ENCODE results near the gene CHCHD6.

CHCHD6 gene

GRCh38 chr3:126685021-126685420 is 19.0 kb upstream of the CHCHD6 start:
- Histone ChIP-seq H3K27ac (ENCODE audit: low read depth, low read length, severe bottlenecking) (no peak overlapping the region), H3K36me3 (ENCODE audit: control insufficient read depth, insufficient read depth, low read length) (no peaks in the 10 kb centered on the region), H3K9me3 (ENCODE audit: control insufficient read depth, low read length) (no peaks in the 10 kb centered on the region), H3K4me1 (ENCODE audit: control insufficient read depth, insufficient read depth, low read length, poor library complexity, severe bottlenecking) (no peaks in the 10 kb centered on the region), H3K4me3 (ENCODE audit: extremely low read depth, insufficient read depth, low read length, poor library complexity, severe bottlenecking) (no peak overlapping the region)
- 90 to 95% methylated on average over 2 to 3 of the region's 3 CpGs for WGBS, 2 experiments (ENCODE audit: insufficient coverage in 2 of 2)

- Histone ChIP-seq H3K4me3 (ENCODE audit: extremely low read depth, insufficient read depth, low read length, poor library complexity, severe bottlenecking) (no peak overlapping the region), H3K4me1 (ENCODE audit: control insufficient read depth, insufficient read depth, low read length, poor library complexity, severe bottlenecking) (no peaks in the 10 kb centered on the region), H3K36me3 (ENCODE audit: control insufficient read depth, insufficient read depth, low read length) (no peaks in the 10 kb centered on the region), H3K9me3 (ENCODE audit: control insufficient read depth, low read length) (no peaks in the 10 kb centered on the region), H3K27ac (ENCODE audit: low read depth, low read length, severe bottlenecking) (no peak overlapping the region)
- whole genome bisulfite sequencing, 2 experiments (ENCODE audit: insufficient coverage in 2 of 2) = 91 to 100% methylated on average over 2 of the region's 2 CpGs
These were observed 18.5 kb upstream of the CHCHD6 start for GRCh38 chr3:126685493-126685892.

DNA sequence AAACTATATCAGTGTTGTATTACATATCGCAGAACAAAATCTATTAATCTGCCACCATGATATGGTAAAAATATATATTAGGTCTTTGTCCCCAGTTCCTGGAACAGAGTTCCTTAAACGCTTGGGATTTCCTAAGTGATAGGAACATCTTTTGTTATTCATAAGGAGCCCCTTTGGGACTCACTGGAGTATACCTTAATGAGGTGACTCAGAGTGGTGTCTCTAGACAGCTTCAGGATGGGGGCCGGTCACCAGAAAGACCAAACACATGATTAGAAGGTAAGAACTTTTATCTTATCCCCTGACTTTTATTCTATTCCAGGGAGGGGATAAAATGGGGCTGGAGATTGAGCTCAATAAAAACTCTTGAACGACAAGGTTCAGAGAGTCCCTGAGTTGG is 12.3 kb upstream of the CHCHD6 start:
- Histone ChIP-seq H3K4me1 (ENCODE audit: control insufficient read depth, insufficient read depth, low read length, poor library complexity, severe bottlenecking) (no peaks in the 10 kb centered on the region), H3K36me3 (ENCODE audit: control insufficient read depth, insufficient read depth, low read length) (no peaks in the 10 kb centered on the region), H3K27ac (ENCODE audit: low read depth, low read length, severe bottlenecking) (no peak overlapping the region), H3K9me3 (ENCODE audit: control insufficient read depth, low read length) (no peaks in the 10 kb centered on the region), H3K4me3 (ENCODE audit: extremely low read depth, insufficient read depth, low read length, poor library complexity, severe bottlenecking) (no peak overlapping the region)
- WGBS, 2 experiments (ENCODE audit: insufficient coverage in 2 of 2) = 33 to 100% methylated on average over 1 of the region's 4 CpGs

DNA sequence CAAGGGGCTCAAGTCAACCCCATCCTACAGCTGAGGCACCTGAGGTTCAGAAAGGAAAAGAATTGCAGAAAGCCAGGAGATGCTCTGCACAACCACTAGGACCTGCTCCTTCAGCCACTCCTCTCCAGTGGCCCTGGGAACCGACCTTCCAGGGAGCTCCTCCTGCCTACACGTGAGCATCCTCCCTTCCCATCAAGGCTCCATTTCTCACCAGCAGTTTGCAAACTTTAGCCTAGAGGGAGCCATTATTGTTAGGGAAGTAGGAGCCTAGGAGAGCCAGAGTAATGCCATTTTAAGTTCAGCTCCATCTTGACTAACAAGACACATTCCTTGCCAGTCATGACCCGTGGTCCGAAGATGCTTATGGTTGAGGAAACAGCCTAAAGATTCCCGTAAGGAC is 11.2 kb upstream of the CHCHD6 start:
- H3K27ac ChIP-seq (ENCODE audit: low read depth, low read length, severe bottlenecking) = no peak overlapping the region
- 89% methylated on average over 3 of the region's 5 CpGs; no CpG with 5 or more reads in 1 of the 2 experiments for WGBS, 2 experiments (ENCODE audit: insufficient coverage in 2 of 2)
- H3K36me3 ChIP-seq (ENCODE audit: control insufficient read depth, insufficient read depth, low read length) = no peaks in the 10 kb centered on the region
- no peaks in the 10 kb centered on the region for H3K4me1 ChIP-seq (ENCODE audit: control insufficient read depth, insufficient read depth, low read length, poor library complexity, severe bottlenecking)
- H3K4me3 ChIP-seq (ENCODE audit: extremely low read depth, insufficient read depth, low read length, poor library complexity, severe bottlenecking) = no peak overlapping the region
- H3K9me3 ChIP-seq (ENCODE audit: control insufficient read depth, low read length) = no peaks in the 10 kb centered on the region

DNA sequence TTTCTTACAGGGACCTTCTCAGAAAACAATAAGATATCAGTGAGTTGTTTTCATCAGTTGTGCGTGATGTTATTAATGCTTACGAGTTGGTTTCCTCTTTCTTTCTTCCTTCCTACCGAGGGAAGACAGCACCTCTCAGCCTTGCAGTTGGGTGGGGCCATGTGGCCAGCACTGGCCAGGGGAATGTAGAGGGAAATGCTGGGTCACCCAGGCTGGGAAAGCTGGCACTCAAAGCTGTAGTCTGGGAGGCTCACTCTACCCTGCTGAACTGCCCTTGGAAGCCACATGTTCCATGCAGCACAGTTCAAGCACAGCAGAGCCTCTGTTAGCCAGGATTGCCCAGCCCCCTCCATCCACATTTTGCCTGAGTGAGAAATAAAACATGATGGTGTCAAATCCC is 10.1 kb upstream of the CHCHD6 start:
- Histone ChIP-seq H3K9me3 (ENCODE audit: control insufficient read depth, low read length) (no peaks in the 10 kb centered on the region), H3K4me3 (ENCODE audit: extremely low read depth, insufficient read depth, low read length, poor library complexity, severe bottlenecking) (no peak overlapping the region), H3K4me1 (ENCODE audit: control insufficient read depth, insufficient read depth, low read length, poor library complexity, severe bottlenecking) (no peaks in the 10 kb centered on the region), H3K36me3 (ENCODE audit: control insufficient read depth, insufficient read depth, low read length) (no peaks in the 10 kb centered on the region), H3K27ac (ENCODE audit: low read depth, low read length, severe bottlenecking) (no peak overlapping the region)
- WGBS, 2 experiments (ENCODE audit: insufficient coverage in 2 of 2) = 100% methylated on average over 2 of the region's 3 CpGs; no CpG with 5 or more reads in 1 of the 2 experiments

DNA sequence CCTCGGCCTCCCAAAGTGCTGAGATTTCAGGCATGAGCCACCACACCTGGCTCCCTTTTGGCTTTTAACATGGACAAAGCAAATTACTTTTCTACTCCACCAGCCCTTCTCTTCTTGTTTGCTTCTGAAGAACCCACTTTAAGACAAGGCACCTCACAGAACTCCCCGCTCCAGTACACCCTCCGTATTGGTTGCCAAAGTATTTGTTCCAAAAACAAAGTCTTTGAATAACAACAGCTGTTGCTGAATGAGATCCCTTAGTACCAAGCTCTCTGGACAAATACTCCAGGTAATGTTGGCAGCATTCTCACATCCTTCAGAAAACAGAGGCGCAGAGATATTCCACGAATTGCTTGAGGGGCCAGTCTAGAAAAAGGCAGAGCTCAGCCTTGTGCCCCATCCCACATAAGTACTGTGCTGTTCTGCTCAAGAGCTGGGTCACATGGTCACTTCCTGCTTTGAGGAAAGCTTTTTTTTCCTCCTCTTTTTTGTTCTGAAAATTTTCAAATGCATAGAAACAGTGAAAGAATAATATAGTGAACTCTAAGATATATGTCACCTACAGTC is 7.3 kb upstream of the CHCHD6 start:
- Histone ChIP-seq H3K27ac (ENCODE audit: low read depth, low read length, severe bottlenecking) (no peak overlapping the region), H3K36me3 (ENCODE audit: control insufficient read depth, insufficient read depth, low read length) (no peaks in the 10 kb centered on the region), H3K9me3 (ENCODE audit: control insufficient read depth, low read length) (no peaks in the 10 kb centered on the region), H3K4me3 (ENCODE audit: extremely low read depth, insufficient read depth, low read length, poor library complexity, severe bottlenecking) (no peak overlapping the region), H3K4me1 (ENCODE audit: control insufficient read depth, insufficient read depth, low read length, poor library complexity, severe bottlenecking) (no peaks in the 10 kb centered on the region)
- 84 to 95% methylated on average over 5 of the region's 5 CpGs for WGBS, 2 experiments (ENCODE audit: insufficient coverage in 2 of 2)

DNA sequence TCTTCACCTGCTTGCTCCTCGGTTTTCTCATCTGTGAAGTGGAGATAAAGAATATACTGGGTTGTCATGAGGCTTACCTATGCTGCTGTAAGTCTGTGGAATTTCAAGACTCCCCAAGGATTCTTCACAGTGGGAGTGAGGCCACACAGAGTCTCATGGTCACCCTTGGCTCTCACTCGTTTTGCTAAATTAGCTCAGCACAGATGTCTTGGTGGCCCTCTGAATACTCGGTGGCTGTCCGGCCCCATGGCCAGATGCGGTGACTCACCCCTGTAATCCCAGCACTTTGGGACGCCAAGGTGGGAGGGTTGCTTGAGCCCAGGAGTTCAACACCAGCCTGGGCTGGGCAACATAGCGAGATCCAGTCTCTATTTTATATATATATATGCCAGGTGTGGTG is 5.0 kb upstream of the CHCHD6 start:
- Histone ChIP-seq H3K4me1 (ENCODE audit: control insufficient read depth, insufficient read depth, low read length, poor library complexity, severe bottlenecking) (no peaks in the 10 kb centered on the region), H3K36me3 (ENCODE audit: control insufficient read depth, insufficient read depth, low read length) (no peaks in the 10 kb centered on the region), H3K27ac (ENCODE audit: low read depth, low read length, severe bottlenecking) (no peak overlapping the region), H3K9me3 (ENCODE audit: control insufficient read depth, low read length) (no peaks in the 10 kb centered on the region), H3K4me3 (ENCODE audit: extremely low read depth, insufficient read depth, low read length, poor library complexity, severe bottlenecking) (no peak overlapping the region)
- 82 to 87% methylated on average over 3 to 4 of the region's 7 CpGs for WGBS, 2 experiments (ENCODE audit: insufficient coverage in 2 of 2)

DNA sequence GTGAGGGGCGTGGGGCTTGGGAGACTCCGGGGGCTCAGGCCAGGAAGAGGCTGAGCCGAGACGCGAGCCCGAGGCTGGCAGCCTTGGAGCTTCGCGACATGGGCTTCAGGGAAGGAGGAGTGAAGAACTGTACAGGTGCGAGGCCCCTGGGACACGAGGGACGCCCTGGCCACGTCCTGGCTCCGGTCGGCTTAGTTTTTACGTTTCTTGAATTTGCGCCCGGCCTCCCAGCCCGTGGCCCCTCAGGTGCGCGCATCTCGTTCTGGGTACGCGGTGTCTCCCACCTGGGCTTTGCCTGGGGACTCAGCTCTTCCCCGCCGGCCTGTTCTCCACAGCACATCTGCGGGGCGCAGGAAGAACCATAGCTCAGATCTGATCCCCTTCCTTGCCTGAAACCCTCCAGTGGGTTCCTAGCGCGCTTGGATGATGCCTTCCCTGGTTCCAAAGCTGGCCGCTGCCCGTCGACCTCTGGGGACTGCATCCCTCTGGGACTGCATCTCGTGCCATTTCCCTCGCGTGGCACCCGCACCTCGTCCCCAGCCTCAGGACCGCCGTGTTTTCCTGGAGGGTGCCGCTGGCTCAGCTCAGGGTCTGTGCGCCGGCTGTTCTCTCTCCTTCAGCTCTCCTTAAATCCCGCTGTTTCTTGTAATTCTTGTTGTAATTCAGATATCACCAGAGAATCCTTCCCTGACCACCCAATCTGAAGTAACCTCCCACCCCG is 614 bp downstream of the CHCHD6 start:
- peak overlapping the region; percentile 90 for H3K4me3 ChIP-seq (ENCODE audit: extremely low read depth, insufficient read depth, low read length, poor library complexity, severe bottlenecking)
- H3K27ac ChIP-seq (ENCODE audit: low read depth, low read length, severe bottlenecking) = no peak overlapping the region
- peaks cover 4% of the 10 kb centered on the region for H3K36me3 ChIP-seq (ENCODE audit: control insufficient read depth, insufficient read depth, low read length)
- H3K9me3 ChIP-seq (ENCODE audit: control insufficient read depth, low read length) = no peaks in the 10 kb centered on the region
- H3K4me1 ChIP-seq (ENCODE audit: control insufficient read depth, insufficient read depth, low read length, poor library complexity, severe bottlenecking) = peaks cover 3% of the 10 kb centered on the region
- 9 to 12% methylated on average over 33 to 39 of the region's 44 CpGs for WGBS, 2 experiments (ENCODE audit: insufficient coverage in 2 of 2)

GRCh38 chr3:126706631-126707030 is 2.6 kb downstream of the CHCHD6 start:
- Histone ChIP-seq H3K27ac (ENCODE audit: low read depth, low read length, severe bottlenecking) (no peak overlapping the region), H3K4me3 (ENCODE audit: extremely low read depth, insufficient read depth, low read length, poor library complexity, severe bottlenecking) (no peak overlapping the region), H3K4me1 (ENCODE audit: control insufficient read depth, insufficient read depth, low read length, poor library complexity, severe bottlenecking) (peaks cover 3% of the 10 kb centered on the region), H3K36me3 (ENCODE audit: control insufficient read depth, insufficient read depth, low read length) (peaks cover 4% of the 10 kb centered on the region), H3K9me3 (ENCODE audit: control insufficient read depth, low read length) (no peaks in the 10 kb centered on the region)
- WGBS, 2 experiments (ENCODE audit: insufficient coverage in 2 of 2) = 83 to 96% methylated on average over 2 to 3 of the region's 3 CpGs

- no peaks in the 10 kb centered on the region for H3K9me3 ChIP-seq (ENCODE audit: control insufficient read depth, low read length)
These were observed 7.2 kb downstream of the CHCHD6 start for GRCh38 chr3:126711121-126711760.

DNA sequence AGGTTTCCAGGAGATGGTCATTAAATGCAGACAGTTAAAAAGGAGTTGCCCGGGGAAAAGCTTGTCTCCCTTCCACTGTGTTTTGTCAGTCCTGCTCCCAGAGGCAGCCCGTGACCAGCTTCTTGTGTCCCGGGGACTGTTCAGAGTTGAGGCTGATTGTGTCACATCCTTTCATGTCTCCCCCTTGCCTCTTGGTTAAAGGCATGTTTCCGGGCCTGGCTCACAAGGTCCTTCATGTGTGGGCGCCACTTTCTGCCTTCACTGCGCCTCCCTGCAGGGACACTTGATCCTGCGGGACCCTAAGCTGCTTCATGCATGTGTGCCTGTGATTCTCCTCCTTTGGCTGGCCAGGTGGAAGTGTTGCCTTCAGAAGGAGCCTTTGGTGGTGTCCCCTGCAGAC is 9.2 kb downstream of the CHCHD6 start:
- no peaks in the 10 kb centered on the region for H3K9me3 ChIP-seq (ENCODE audit: control insufficient read depth, low read length)
- H3K4me1 ChIP-seq (ENCODE audit: control insufficient read depth, insufficient read depth, low read length, poor library complexity, severe bottlenecking) = no peaks in the 10 kb centered on the region
- 89 to 99% methylated on average over 6 to 7 of the region's 7 CpGs for WGBS, 2 experiments (ENCODE audit: insufficient coverage in 2 of 2)
- no peak overlapping the region for H3K4me3 ChIP-seq (ENCODE audit: extremely low read depth, insufficient read depth, low read length, poor library complexity, severe bottlenecking)
- no peak overlapping the region for H3K27ac ChIP-seq (ENCODE audit: low read depth, low read length, severe bottlenecking)
- H3K36me3 ChIP-seq (ENCODE audit: control insufficient read depth, insufficient read depth, low read length) = no peaks in the 10 kb centered on the region

More at GRCh38 chr3:126711121-126711760, 7.2 kb downstream of the CHCHD6 start:
- Histone ChIP-seq H3K36me3 (ENCODE audit: control insufficient read depth, insufficient read depth, low read length) (peaks cover 4% of the 10 kb centered on the region), H3K4me3 (ENCODE audit: extremely low read depth, insufficient read depth, low read length, poor library complexity, severe bottlenecking) (no peak overlapping the region), H3K4me1 (ENCODE audit: control insufficient read depth, insufficient read depth, low read length, poor library complexity, severe bottlenecking) (no peaks in the 10 kb centered on the region), H3K27ac (ENCODE audit: low read depth, low read length, severe bottlenecking) (no peak overlapping the region)
- WGBS, 2 experiments (ENCODE audit: insufficient coverage in 2 of 2) = 84 to 97% methylated on average over 7 of the region's 8 CpGs
